Subcutaneous abdominal adipose tissue (tissue), 5 donors: ENCODE results near the gene ZFYVE28.
"Not testable (repeated sequence)": the region's sequence is repeated elsewhere in the genome, so short reads cannot be mapped to it uniquely, and the experiment has no call there.

Experiments
- H3K27ac ChIP-seq: one replicate; pipeline ENCODE4 v1.7.0; 2013; ENCODE audit warnings: low read depth, mild to moderate bottlenecking, inconsistent platforms, low read length, moderate library complexity
- H3K27me3 ChIP-seq, 5 donors: one replicate each; pipeline ENCODE4 v1.7.0; 2013; ENCODE audit warnings: low read length in 5 of 5, inconsistent platforms in 1 of 5; ENCODE audit not compliant: control insufficient read depth in 5 of 5, insufficient read depth in 4 of 5
- H3K36me3 ChIP-seq, 5 donors: one replicate each; pipeline ENCODE4 v1.7.0; 2013; ENCODE audit warnings: low read length in 5 of 5; ENCODE audit not compliant: control insufficient read depth in 5 of 5, insufficient read depth in 5 of 5
- H3K4me1 ChIP-seq, 5 donors: one replicate each; pipeline ENCODE4 v1.7.0; 2013; ENCODE audit warnings: low read length in 5 of 5, mild to moderate bottlenecking in 3 of 5, moderate library complexity in 1 of 5; ENCODE audit not compliant: control insufficient read depth in 5 of 5, insufficient read depth in 5 of 5
- H3K4me3 ChIP-seq, 5 donors: one replicate each; pipeline ENCODE4 v1.7.0; 2013; ENCODE audit warnings: low read length in 5 of 5, low read depth in 1 of 5
- H3K9ac ChIP-seq, 5 donors: one replicate each; pipeline ENCODE4 v1.7.0; 2013; ENCODE audit warnings: low read length in 5 of 5, mild to moderate bottlenecking in 4 of 5, moderate library complexity in 3 of 5
- H3K9me3 ChIP-seq, 5 donors: one replicate each; pipeline ENCODE4 v1.7.0; 2013; ENCODE audit warnings: low read length in 5 of 5; ENCODE audit not compliant: control insufficient read depth in 5 of 5
- donor health status: healthy.
- donor health status: healthy.
- donor health status: healthy.
- donor health status: healthy.
- donor health status: healthy.

The ZFYVE28 gene

DNA sequence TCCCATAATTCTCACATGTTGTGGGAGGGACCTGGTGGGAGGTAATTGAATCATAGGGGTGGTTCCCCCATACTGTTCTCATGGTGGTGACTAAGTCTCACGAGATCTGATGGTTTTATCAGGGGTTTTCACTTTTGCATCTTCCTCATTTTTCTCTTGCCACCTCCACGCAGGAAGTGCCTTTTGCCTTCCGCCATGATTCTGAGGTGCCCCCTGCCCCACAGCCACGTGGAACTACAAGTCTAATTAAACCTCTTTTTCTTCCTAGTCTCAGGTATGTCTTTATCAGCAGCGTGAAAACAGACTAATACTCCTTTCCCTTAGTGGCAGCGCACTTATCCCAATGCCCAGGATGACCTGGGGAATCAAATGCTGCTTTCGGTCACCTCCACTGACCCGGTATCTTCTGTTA is 35.2 kb downstream of the ZFYVE28 start:
- H3K4me1 ChIP-seq, H3K27me3 ChIP-seq, H3K9me3 ChIP-seq, H3K9ac ChIP-seq, H3K36me3 ChIP-seq, H3K4me3 ChIP-seq, H3K27ac ChIP-seq: not testable (repeated sequence)

DNA sequence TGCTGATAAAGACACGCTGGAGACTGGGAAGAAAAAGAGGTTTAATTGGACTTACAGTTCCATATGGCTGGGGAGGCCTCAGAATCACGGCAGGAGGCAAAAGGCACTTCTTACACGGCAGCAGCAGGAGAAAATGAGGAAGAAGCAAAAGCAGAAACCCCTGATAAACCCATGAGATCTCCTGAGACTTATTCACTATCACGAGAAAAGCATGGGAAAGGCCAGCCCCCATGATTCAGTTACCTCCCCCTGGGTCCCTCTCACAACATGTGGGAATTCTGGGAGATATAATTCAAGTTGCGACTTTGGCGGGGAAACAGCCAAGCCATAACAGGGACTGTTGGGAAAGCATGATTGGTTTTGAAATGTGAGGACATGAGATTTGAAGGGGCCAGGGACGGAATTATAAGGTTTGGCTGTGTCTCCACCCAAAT is 35.7 kb downstream of the ZFYVE28 start:
- H3K9ac ChIP-seq, H3K27me3 ChIP-seq, H3K4me1 ChIP-seq, H3K36me3 ChIP-seq, H3K27ac ChIP-seq, H3K4me3 ChIP-seq, H3K9me3 ChIP-seq: not testable (repeated sequence)

DNA sequence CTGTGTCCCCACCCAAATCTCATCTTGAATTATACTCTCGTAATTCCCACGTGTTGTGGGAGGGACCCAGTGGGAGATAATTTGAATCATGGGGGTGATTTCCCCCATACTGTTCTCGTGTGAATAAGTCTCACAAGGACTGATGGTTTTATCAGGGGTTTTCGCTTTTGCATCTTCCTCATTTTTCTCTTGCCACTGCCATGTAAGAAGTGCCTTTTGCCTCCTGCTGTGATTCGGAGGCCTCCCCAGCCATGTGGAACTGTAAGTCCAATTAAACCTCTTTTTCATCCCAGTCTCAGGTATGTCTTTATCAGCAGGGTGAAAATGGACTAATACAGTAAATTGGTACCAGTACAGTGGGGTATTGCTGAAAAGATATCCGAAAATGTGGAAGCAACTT is 37.9 kb downstream of the ZFYVE28 start:
- not testable (repeated sequence) for H3K9ac ChIP-seq, H3K27ac ChIP-seq, H3K4me3 ChIP-seq, H3K4me1 ChIP-seq, H3K27me3 ChIP-seq, H3K36me3 ChIP-seq, H3K9me3 ChIP-seq

DNA sequence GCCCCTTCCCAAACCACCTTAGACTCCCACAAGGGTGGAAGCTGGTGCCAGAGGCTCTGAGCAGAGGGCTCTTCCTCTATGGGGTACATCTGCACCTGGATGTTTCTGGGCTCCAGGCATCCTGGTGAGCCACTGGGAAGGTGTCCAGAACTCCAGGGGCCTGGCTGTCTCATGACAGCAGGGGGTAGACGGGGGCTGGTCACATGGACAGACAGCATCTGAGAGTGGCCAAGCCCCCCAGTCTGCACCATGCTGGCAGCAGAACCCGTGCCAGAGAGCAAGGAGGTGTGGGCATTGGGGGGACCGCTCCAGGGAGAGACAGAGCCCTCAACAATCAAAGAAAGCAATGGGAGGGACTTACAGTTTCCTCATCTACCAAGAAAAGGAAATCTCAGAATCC is 39.5 kb downstream of the ZFYVE28 start:
- no peaks in the 10 kb centered on the region for H3K27me3 ChIP-seq
- no peak overlapping the region for H3K9ac ChIP-seq
- H3K27ac ChIP-seq = no peak overlapping the region
- no peak overlapping the region for H3K4me3 ChIP-seq
- no peaks in the 10 kb centered on the region for H3K9me3 ChIP-seq
- no peaks in the 10 kb centered on the region for H3K36me3 ChIP-seq
- H3K4me1 ChIP-seq = no peaks in the 10 kb centered on the region

DNA sequence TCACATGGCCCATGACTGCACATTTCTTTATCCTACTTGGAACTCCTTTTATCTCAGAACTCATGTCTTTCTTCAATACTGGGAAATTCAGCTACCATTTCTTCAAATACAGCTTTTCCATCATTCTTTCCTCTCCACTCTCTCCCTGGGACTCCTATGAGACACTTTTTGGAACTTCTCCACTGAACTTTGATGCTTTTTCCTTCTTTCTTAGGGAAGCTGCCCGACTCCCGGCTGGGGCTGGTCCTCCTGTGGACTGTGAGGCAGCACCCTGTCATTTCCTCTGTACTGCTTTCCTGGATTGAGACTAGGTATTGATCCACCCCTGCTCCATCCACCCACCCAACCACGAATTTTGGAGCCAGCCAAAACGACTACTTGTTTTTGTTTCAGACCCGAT is 40.0 kb downstream of the ZFYVE28 start:
- Histone ChIP-seq H3K36me3 (no peaks in the 10 kb centered on the region), H3K4me1 (no peaks in the 10 kb centered on the region), H3K4me3 (no peak overlapping the region), H3K27ac (no peak overlapping the region), H3K9me3 (no peaks in the 10 kb centered on the region), H3K9ac (no peak overlapping the region), H3K27me3 (no peaks in the 10 kb centered on the region)

DNA sequence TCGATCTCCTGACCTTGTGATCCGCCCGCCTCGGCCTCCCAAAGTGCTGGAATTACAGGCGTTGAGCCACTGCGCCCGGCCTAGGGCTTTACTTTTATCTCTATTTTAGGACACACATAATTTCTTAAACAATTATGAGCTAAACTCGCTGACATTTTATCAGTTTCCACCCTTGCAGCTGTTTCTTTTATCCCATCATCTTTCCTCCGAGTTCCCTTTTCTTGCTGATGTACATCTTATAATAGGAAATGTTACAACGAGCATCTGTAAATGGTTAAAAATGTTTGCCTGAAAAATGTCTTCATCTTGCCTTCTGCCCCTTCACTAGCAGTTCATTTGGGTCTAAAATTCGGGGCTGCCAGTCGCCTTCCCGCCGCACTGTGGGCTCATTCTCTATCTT is 41.2 kb downstream of the ZFYVE28 start:
- H3K9me3 ChIP-seq = no peaks in the 10 kb centered on the region
- H3K4me1 ChIP-seq = no peaks in the 10 kb centered on the region
- H3K27me3 ChIP-seq = no peaks in the 10 kb centered on the region
- no peak overlapping the region for H3K9ac ChIP-seq
- H3K36me3 ChIP-seq = no peaks in the 10 kb centered on the region
- H3K4me3 ChIP-seq = no peak overlapping the region
- H3K27ac ChIP-seq = no peak overlapping the region

DNA sequence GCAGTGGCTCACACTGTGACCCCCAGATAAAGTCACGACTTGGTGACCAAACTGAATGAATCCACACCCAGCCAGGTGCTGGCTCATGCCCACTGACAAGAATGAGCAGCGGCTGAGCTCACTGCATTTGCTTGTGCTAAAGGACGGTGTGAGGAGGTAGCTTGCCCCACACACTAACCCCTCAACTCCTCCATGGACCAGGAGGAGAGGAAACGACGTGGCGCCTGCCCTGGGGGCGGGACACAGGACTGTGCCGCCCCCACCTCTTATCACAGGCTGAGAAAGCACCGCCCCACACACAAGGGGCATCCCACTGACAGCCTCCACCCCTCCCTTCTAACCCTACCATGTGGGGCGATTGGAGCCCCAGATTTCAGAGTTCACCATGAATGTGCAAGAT is 43.0 kb downstream of the ZFYVE28 start:
- H3K27me3 ChIP-seq = no peaks in the 10 kb centered on the region
- H3K27ac ChIP-seq = no peak overlapping the region
- H3K4me3 ChIP-seq = no peak overlapping the region
- H3K9ac ChIP-seq = no peak overlapping the region
- no peaks in the 10 kb centered on the region for H3K36me3 ChIP-seq
- no peaks in the 10 kb centered on the region for H3K9me3 ChIP-seq
- no peaks in the 10 kb centered on the region for H3K4me1 ChIP-seq

DNA sequence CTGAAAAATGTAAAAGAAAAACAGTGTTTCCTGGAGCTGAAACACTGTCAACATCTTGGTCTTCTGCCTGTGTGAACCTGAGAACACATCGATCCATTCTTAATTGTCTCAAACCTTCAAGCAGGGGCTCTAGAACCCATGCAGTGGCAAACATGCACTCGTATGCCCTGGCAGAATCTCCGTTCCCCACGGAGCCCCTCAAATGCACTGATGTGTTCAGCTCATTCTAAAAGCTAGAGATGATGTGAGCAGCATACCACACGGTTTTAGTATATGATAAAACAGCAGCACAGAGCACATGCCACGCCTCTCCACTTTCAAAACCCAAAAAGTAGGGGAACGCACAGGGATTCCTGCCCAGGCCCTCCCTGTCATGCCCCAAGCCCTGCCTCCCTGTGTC is 44.9 kb downstream of the ZFYVE28 start:
- H3K27me3 ChIP-seq = no peaks in the 10 kb centered on the region

DNA sequence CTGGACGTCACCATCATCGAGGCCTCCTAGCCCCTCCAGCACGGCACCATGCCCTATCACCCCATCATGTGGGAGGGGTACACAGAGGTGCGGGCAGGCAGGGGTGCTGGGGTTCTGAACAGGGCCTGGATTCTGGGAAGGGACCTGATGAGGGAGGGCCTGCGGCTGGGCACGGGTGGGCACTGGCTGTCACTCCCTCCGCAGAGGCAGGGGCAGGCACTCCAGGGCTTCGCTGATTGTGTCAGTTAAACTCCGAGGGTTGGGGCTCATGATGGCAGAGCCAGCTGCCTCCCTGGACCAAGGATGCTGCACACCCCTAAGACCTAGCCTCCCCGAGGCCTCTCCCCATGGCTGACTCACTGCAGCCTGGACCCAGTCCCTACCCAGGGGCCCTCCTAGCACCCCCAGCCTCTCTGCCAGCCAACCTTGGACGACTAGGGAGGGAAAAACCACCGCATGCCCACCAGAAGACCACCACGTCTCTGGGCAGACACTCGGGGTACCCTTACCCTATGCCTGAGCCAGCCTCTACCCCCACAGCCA is 45.9 kb downstream of the ZFYVE28 start:
- Histone ChIP-seq H3K27ac (no peak overlapping the region), H3K36me3 (no peaks in the 10 kb centered on the region), H3K4me3 (no peak overlapping the region), H3K9ac (no peak overlapping the region), H3K4me1 (no peaks in the 10 kb centered on the region), H3K9me3 (peaks cover 0 to 12% (median 8%) of the 10 kb centered on the region in 5 donors), H3K27me3 (no peaks in the 10 kb centered on the region)

More for the DNA sequence above, 44.9 kb downstream of the ZFYVE28 start:
- Histone ChIP-seq H3K4me1 (no peaks in the 10 kb centered on the region), H3K36me3 (no peaks in the 10 kb centered on the region), H3K9me3 (peaks cover 0 to 9% (median 6%) of the 10 kb centered on the region in 5 donors), H3K27ac (no peak overlapping the region), H3K9ac (no peak overlapping the region), H3K4me3 (no peak overlapping the region)

DNA sequence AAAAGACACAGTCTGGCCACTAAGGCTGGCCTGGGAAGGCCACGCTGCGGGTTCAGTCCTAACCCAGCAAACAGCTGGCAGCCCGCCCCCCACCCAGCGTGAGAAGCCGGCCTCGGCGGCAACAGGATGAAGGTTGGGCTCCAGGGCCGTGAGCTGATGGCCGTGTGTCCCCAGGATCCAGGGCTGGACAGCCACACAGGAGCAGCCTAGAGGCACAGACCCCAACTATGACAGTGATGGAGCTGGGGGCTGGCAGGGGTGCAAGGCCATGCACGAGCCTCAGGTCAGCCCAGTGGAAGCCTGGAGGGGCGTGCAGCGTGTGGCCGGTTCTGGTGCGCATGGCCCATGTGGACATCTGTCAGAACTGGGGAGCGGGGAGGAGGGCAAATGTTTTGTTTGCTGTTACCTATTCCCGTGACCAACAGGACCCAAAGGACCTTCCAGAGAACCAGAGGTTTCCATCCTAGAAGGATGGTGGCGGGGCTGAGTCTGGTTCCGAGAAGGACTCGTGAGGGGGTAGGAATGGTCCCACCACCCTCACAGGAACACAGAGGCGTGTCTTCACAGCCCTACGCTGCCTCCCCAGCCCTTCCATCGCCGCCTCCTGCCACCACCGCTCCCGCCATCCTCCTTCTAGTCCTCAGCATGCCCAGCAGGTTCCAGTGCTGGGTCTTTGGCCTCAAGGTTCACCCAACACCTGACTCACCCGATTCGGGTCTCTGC is 46.5 kb downstream of the ZFYVE28 start:
- no peak overlapping the region for H3K9ac ChIP-seq
- peaks cover 0 to 12% (median 8%) of the 10 kb centered on the region in 5 donors for H3K9me3 ChIP-seq
- no peak overlapping the region for H3K27ac ChIP-seq
- H3K36me3 ChIP-seq = no peaks in the 10 kb centered on the region
- H3K4me3 ChIP-seq = no peak overlapping the region
- no peaks in the 10 kb centered on the region for H3K27me3 ChIP-seq
- no peaks in the 10 kb centered on the region for H3K4me1 ChIP-seq
